OCI-LY3 (cell line): Measurements from ENCODE around the gene TNS3.
A peak's percentile ranks its signal among the peaks of the same experiment; 100 is the strongest.

Source experiments
- H2AFZ ChIP-seq: fragments of 200-600, 300-600 bp; shearing (Covaris generic); 2 replicates; pipeline ENCODE4 v1.6.0; 2014; ENCODE audit warnings: antibody characterized with exemption, low read depth, low read length
- H3K27ac ChIP-seq: fragments of 200-600, 300-600 bp; sonication (generic); 2 replicates; pipeline ENCODE4 v1.5.1; 2014; ENCODE audit warnings: mild to moderate bottlenecking, low read length, moderate library complexity, mixed read lengths
- H3K27me3 ChIP-seq: fragments of 200-600, 300-600 bp; sonication (generic); 2 replicates; pipeline ENCODE4 v1.6.1; 2014; ENCODE audit warnings: low read depth, low read length, mixed read lengths
- H3K36me3 ChIP-seq: fragments of 200-600, 300-600 bp; sonication (generic); replicated peaks from 2 replicates; pipeline ENCODE3; 2014; ENCODE audit warnings: low read depth, low read length, mixed read lengths
- H3K4me1 ChIP-seq: fragments of 300-600, 200-600 bp; sonication (generic); 2 replicates; pipeline ENCODE4 v1.6.1; 2014; ENCODE audit warnings: low read length, mixed read lengths
- H3K4me2 ChIP-seq: fragments of 200-600, 300-600 bp; sonication (generic); 2 replicates; pipeline ENCODE4 v1.6.1; 2014; ENCODE audit warnings: low read length, mixed read lengths
- H3K4me3 ChIP-seq: fragments of 300-600, 200-600 bp; sonication (generic); 2 replicates; pipeline ENCODE4 v1.5.1; 2014; ENCODE audit warnings: antibody characterized with exemption, mild to moderate bottlenecking, low read length, moderate library complexity
- H3K79me2 ChIP-seq: fragments of 300-600, 200-600 bp; shearing (Covaris generic); 2 replicates; pipeline ENCODE4 v1.6.1; 2014; ENCODE audit warnings: mild to moderate bottlenecking, low read length, mixed read lengths
- H3K9ac ChIP-seq: fragments of 300-600, 200-600 bp; shearing (Covaris generic); 2 replicates; pipeline ENCODE4 v1.6.0; 2014; ENCODE audit warnings: mild to moderate bottlenecking, low read length, moderate library complexity
- H3K9me3 ChIP-seq: fragments of 200-600, 300-600 bp; shearing (Covaris generic); 2 replicates; pipeline ENCODE4 v1.6.1; 2014; ENCODE audit warnings: low read length, mixed read lengths; ENCODE audit not compliant: insufficient read depth
- H4K20me1 ChIP-seq: fragments of 200-600, 300-600 bp; sonication (generic); 2 replicates; pipeline ENCODE4 v1.6.1; 2016; ENCODE audit warnings: low read length, mixed read lengths; ENCODE audit not compliant: insufficient read depth
- CTCF ChIP-seq: fragments of 200-600, 300-600 bp; sonication (generic); IDR thresholded peaks from 2 replicates; pipeline ENCODE4 v1.5.1; 2014; ENCODE audit warnings: antibody characterized with exemption, low read length, low read depth
- EZH2phosphoT487 ChIP-seq: fragments of 200-600 bp; shearing (Covaris generic); IDR thresholded peaks from 2 replicates; pipeline ENCODE4 v1.6.1; 2018; ENCODE audit warnings: antibody characterized with exemption, mixed run types, low read depth

Gene TNS3

DNA sequence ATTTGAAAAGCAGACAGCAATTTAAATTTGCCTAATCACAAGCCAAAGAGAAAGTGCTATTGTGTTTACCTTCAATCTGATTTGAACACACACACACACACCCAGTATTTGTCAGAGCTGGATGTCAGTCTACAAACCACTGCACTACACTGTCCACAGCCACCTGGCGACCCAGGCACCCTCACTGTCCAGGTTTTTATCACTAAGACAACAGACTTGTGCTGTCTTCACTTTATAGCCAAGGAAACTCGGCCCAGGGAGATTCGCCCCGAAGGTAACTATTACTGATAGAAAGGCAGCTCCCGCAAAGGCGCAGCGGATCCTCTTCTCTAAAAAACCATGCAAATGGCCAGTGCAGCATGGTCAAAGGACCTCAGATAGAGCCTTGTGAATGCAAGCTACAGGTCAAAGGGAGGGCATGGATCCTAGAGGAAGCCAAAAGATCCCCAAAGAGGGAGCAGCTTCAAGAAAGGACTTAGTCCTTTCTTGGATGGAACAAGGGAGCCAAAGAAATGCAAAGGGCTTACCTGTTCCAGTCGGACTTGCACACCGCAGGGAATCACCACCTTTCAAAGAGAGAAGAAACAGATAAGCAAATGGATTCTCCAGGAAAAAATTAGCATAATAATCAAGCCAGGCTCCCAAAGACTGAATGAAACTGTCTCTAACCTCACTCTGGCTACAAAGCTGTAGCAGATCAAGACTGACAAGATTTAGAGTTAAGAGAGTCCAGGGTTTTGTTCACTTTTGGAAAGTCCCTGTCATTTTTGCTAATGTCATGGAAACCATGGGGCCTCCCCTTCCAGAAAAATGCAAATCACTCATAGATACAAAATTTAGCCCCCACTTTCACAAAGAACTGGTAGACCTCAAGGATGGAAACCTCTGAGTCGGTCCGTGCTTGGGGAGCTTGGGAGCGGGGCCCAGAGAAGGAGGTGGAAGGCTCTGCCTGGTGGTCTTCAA, 101.1 kb downstream of the TNS3 start:
- Histone ChIP-seq H4K20me1 (no peaks in the 10 kb centered on the region), H3K4me1 (peaks cover 42% of the 10 kb centered on the region), H3K27ac (peak overlapping the region; percentile 67), H3K4me2 (peak overlapping the region; percentile 95), H3K4me3 (peak overlapping the region; percentile 77), H3K9me3 (no peaks in the 10 kb centered on the region), H3K36me3 (no peaks in the 10 kb centered on the region), H3K9ac (peak overlapping the region; percentile 53), H2AFZ (no peak overlapping the region), H3K79me2 (peaks cover 7% of the 10 kb centered on the region; the same call in 1 of the 2 replicates), H3K27me3 (no peaks in the 10 kb centered on the region)
- TF ChIP-seq EZH2phosphoT487: no peak
- no peak for TF ChIP-seq CTCF

- Histone ChIP-seq H3K4me3 (peak overlapping the region; percentile 77), H3K27ac (peak overlapping the region; percentile 67), H3K9ac (peak overlapping the region; percentile 53), H2AFZ (no peak overlapping the region), H3K27me3 (no peaks in the 10 kb centered on the region), H3K4me1 (peaks cover 43% of the 10 kb centered on the region), H4K20me1 (no peaks in the 10 kb centered on the region; the same call in 1 of the 2 replicates), H3K36me3 (no peaks in the 10 kb centered on the region), H3K79me2 (peaks cover 7% of the 10 kb centered on the region; the same call in 1 of the 2 replicates), H3K4me2 (peak overlapping the region; percentile 95), H3K9me3 (no peaks in the 10 kb centered on the region)
- TF ChIP-seq CTCF (peak; percentile 37; the same call in 1 of the 2 replicates), EZH2phosphoT487 (no peak)
Observed at GRCh38 chr7:47479821-47480575, 101.9 kb downstream of the TNS3 start.

- H3K27ac ChIP-seq: no peak overlapping the region
- H3K9ac ChIP-seq: peak overlapping the region; percentile 53; the same call in 1 of the 2 replicates
- H3K27me3 ChIP-seq: no peaks in the 10 kb centered on the region
- peak overlapping the region; percentile 77 for H3K4me3 ChIP-seq
- H3K4me2 ChIP-seq: peak overlapping the region; percentile 95
- H3K4me1 ChIP-seq: peaks cover 51% of the 10 kb centered on the region
- no peaks in the 10 kb centered on the region for H3K36me3 ChIP-seq
- H2AFZ ChIP-seq: no peak overlapping the region
- no peaks in the 10 kb centered on the region; the same call in 1 of the 2 replicates for H4K20me1 ChIP-seq
- H3K79me2 ChIP-seq: peaks cover 12% of the 10 kb centered on the region
- no peak for TF ChIP-seq EZH2phosphoT487
- TF ChIP-seq CTCF: no peak
- no peaks in the 10 kb centered on the region for H3K9me3 ChIP-seq
Observed at GRCh38 chr7:47478926-47479711, 102.8 kb downstream of the TNS3 start.
